Measurements from ENCODE around the gene CER1. TPM values are rescaled to one million over a fixed set of nuclear protein-coding genes. Genes with fewer than 3 reads are reported as not detected.

The CER1 gene
- total RNA-seq, 2 experiments from 2014 or later, result not detected

DNA sequence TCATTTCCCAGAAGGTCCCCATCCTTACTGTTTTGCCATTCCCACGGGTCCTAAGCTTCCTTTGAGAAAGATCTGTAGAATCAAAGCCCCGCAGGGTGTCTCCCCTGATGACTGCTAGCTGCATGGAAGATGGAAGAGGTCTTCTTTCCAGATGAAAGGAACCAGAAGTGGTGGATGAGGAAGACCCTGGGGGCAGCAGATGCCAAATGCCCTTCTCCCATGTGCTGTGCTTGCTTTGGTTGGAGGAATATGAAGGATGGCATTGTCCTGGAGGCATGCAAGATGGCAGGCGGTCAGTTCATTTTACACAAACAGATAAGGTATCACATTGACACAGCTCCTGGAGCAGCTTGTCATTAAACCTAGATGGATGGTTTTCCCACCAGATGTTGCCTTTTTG, 25.8 kb upstream of the CER1 start:
- DNase-seq, result no peak

DNA sequence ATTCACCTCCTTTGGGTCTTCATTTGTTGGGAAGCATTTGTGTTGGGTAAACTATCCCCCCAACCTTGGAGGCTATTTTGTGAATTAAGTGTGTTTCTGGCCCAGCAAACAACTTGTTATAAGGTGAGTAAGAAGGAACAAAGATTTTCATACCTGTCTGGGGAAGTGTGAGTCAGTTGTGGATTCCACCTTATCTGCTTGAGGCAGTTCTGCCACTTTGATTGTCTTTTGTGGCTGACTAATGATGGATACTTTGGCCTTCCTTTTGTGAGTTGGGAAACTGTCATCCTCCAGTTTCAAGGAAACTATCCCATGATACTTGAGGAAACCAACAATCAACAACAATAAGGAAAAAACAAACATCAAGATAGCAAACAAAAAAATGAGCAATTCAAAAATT, 24.6 kb upstream of the CER1 start:
- ATAC-seq (ENCODE audit: poor library complexity) (no peak), DNase-seq (no peak)
- TF ChIP-seq, protein P1, sequence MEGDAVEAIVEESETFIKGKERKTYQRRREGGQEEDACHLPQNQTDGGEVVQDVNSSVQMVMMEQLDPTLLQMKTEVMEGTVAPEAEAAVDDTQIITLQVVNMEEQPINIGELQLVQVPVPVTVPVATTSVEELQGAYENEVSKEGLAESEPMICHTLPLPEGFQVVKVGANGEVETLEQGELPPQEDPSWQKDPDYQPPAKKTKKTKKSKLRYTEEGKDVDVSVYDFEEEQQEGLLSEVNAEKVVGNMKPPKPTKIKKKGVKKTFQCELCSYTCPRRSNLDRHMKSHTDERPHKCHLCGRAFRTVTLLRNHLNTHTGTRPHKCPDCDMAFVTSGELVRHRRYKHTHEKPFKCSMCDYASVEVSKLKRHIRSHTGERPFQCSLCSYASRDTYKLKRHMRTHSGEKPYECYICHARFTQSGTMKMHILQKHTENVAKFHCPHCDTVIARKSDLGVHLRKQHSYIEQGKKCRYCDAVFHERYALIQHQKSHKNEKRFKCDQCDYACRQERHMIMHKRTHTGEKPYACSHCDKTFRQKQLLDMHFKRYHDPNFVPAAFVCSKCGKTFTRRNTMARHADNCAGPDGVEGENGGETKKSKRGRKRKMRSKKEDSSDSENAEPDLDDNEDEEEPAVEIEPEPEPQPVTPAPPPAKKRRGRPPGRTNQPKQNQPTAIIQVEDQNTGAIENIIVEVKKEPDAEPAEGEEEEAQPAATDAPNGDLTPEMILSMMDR (IDR thresholded peaks at IDR 0.05), result no peak
- CTCF ChIA-PET, result no interaction called here
- H3K4me1 ChIP-seq (ENCODE audit: insufficient read depth, low read length), result no peaks in the 10 kb centered on the region
- no peak overlapping the region for H3K27ac ChIP-seq (ENCODE audit: low read depth in 1 of 2, low read length in 2 of 2)
- Mint-ChIP-seq H3K4me3 (no peak overlapping the region), H3K27me3 (peaks cover 22% of the 10 kb centered on the region), H3K9me3 (no peaks in the 10 kb centered on the region), H3K4me1 (ENCODE audit: low read depth) (peaks cover 18% of the 10 kb centered on the region), H3K27ac (no peak overlapping the region), H3K36me3 (ENCODE audit: low read depth) (no peaks in the 10 kb centered on the region)
- no peaks in the 10 kb centered on the region for H3K36me3 ChIP-seq (ENCODE audit: insufficient read depth, low read length)
- POLR2A ChIA-PET, result no interaction called here
- no peaks in the 10 kb centered on the region for H3K9me3 ChIP-seq (ENCODE audit: control insufficient read depth in 1 of 2, insufficient read depth in 1 of 2, low read length in 2 of 2)
- peaks cover 6 to 14% of the 10 kb centered on the region in 2 experiments for H3K27me3 ChIP-seq (ENCODE audit: control insufficient read depth in 1 of 2, insufficient read depth in 2 of 2, low read length in 2 of 2)
- no peak overlapping the region for H3K4me3 ChIP-seq (ENCODE audit: low read length)
- intact Hi-C loops (cut with DNase I, micrococcal nuclease), result no loop called here

More for the DNA sequence above, 25.8 kb upstream of the CER1 start:
- no peak for ATAC-seq (ENCODE audit: poor library complexity)
- H3K9me3 ChIP-seq (ENCODE audit: control insufficient read depth in 1 of 2, insufficient read depth in 1 of 2, low read length in 2 of 2), result no peaks in the 10 kb centered on the region
- no peak overlapping the region for H3K4me3 Mint-ChIP-seq
- H3K27me3 ChIP-seq (ENCODE audit: control insufficient read depth in 1 of 2, insufficient read depth in 2 of 2, low read length in 2 of 2), result peaks cover 6 to 17% of the 10 kb centered on the region in 2 experiments
- no peak overlapping the region for H3K4me3 ChIP-seq (ENCODE audit: low read length)
- H3K36me3 Mint-ChIP-seq (ENCODE audit: low read depth), result no peaks in the 10 kb centered on the region
- H3K9me3 Mint-ChIP-seq, result no peaks in the 10 kb centered on the region
- no peaks in the 10 kb centered on the region for H3K4me1 ChIP-seq (ENCODE audit: insufficient read depth, low read length)
- ChIA-PET POLR2A (no interaction called here), CTCF (no interaction called here)
- TF ChIP-seq, protein P1 (IDR thresholded peaks at IDR 0.05), result no peak
- intact Hi-C loops (cut with DNase I, micrococcal nuclease), result no loop called here
- H3K27ac ChIP-seq (ENCODE audit: low read depth in 1 of 2, low read length in 2 of 2), result no peak overlapping the region
- peaks cover 26% of the 10 kb centered on the region for H3K27me3 Mint-ChIP-seq
- no peaks in the 10 kb centered on the region for H3K36me3 ChIP-seq (ENCODE audit: insufficient read depth, low read length)
- H3K27ac Mint-ChIP-seq, result no peak overlapping the region
- H3K4me1 Mint-ChIP-seq (ENCODE audit: low read depth), result peaks cover 18% of the 10 kb centered on the region

DNA sequence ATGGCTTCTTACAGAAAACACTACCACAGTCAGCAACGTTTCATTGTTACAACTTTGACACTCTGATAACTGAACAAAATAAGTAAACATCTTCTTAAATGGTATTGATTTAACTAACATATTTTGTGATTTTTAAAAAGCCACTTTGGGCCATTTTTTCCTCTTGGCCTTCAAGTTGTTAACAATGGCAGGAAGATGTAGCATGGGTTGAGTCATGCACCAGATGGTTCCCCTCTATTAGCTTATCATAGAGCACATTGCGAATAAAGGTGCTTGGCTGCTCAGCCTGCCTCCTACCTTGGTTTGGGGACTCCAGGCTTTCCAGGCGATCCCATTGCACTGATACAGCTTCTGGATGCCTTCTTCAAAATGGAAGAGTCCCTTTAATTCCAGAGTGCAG, 24.1 kb upstream of the CER1 start:
- no peaks in the 10 kb centered on the region for H3K4me1 ChIP-seq (ENCODE audit: insufficient read depth, low read length)
- TF ChIP-seq, protein P1 (IDR thresholded peaks at IDR 0.05), result no peak
- H3K9me3 ChIP-seq (ENCODE audit: control insufficient read depth in 1 of 2, insufficient read depth in 1 of 2, low read length in 2 of 2), result no peaks in the 10 kb centered on the region
- no peak for ATAC-seq (ENCODE audit: poor library complexity)
- peaks cover 22% of the 10 kb centered on the region for H3K27me3 Mint-ChIP-seq
- intact Hi-C loops (cut with DNase I, micrococcal nuclease), result no loop called here
- no peak for DNase-seq
- H3K36me3 ChIP-seq (ENCODE audit: insufficient read depth, low read length), result no peaks in the 10 kb centered on the region
- no peaks in the 10 kb centered on the region for H3K36me3 Mint-ChIP-seq (ENCODE audit: low read depth)
- POLR2A ChIA-PET, result no interaction called here
- no peak overlapping the region for H3K4me3 Mint-ChIP-seq
- H3K4me1 Mint-ChIP-seq (ENCODE audit: low read depth), result peaks cover 18% of the 10 kb centered on the region
- CTCF ChIA-PET, result no interaction called here
- H3K9me3 Mint-ChIP-seq, result no peaks in the 10 kb centered on the region
- peaks cover 6 to 14% of the 10 kb centered on the region in 2 experiments for H3K27me3 ChIP-seq (ENCODE audit: control insufficient read depth in 1 of 2, insufficient read depth in 2 of 2, low read length in 2 of 2)
- no peak overlapping the region for H3K27ac ChIP-seq (ENCODE audit: low read depth in 1 of 2, low read length in 2 of 2)
- no peak overlapping the region for H3K4me3 ChIP-seq (ENCODE audit: low read length)
- H3K27ac Mint-ChIP-seq, result no peak overlapping the region
